Lower leg skin (tissue), 3 donors: ENCODE results near the gene SLC1A4.
"Not testable (repeated sequence)": the region's sequence is repeated elsewhere in the genome, so short reads cannot be mapped to it uniquely, and the experiment has no call there.

Source experiments
- CTCF ChIP-seq, 3 donors: fragments of 450-650 bp; IDR thresholded peaks; one replicate each; pipeline ENCODE4 v1.5.1; 2016; ENCODE audit warnings: antibody characterized with exemption in 3 of 3, mild to moderate bottlenecking in 3 of 3, moderate library complexity in 2 of 3
- POLR2A ChIP-seq, 2 donors: fragments of 450-650 bp; IDR thresholded peaks; one replicate each; pipeline ENCODE4 v1.6.1; 2016 to 2017; ENCODE audit warnings: antibody characterized with exemption in 2 of 2, mild to moderate bottlenecking in 1 of 2, moderate library complexity in 1 of 2

- TF ChIP-seq CTCF, POLR2A (IDR thresholded peaks at IDR 0.05): not testable (repeated sequence)
Observed at GRCh38 chr2:65033667-65034066, 44.5 kb downstream of the SLC1A4 start.
